ENCODE results near the gene KPNA6. TPM values are rescaled to one million over a fixed set of nuclear protein-coding genes. Genes with fewer than 3 reads are reported as not detected.

KPNA6 gene
- 70.7 and 73.0 TPM in 2 replicates for total RNA-seq

DNA sequence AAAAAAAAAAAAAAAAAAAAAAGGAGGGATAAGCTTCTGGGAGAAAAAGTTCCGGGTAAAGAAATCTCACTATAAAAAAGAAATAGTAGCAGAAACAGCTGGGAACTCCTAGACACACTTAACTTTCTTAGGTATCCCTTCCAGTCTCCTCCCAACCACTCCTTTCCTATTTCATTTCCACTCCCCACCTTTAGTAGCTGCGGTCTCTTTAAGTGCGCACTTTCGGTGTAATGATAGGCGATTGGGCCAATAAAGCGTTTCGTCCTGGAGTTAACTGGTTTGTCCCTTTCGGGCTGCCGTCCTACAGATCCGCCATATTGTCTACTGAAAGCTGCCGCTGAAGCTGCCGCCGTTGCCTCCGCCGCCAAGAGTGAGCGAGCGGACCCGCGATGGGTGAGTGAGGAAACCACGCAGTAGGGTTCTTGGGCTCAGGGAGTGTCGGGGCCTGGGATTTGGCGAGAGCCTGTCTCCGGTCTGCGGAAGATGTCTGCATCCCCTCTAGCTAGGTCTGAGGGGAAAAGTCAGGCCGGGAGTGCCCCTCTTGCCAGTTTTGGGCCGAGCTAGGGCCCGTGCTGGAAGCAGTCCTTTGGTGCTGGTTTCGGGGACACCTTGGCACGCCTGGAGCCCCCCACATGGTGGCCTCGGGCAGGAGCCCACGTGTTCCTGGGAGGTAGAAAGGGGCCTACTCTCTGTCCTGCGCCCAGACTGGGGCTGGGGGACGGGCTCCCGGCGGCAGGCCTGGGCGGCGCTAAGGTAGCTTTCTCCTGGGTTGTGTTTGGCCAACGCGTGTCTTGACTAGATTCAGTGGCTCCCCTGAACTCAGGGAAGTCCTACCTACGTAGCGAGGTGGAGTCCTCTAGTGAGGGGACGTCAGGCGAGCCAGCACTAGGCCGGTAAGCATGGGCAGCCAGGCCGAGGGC lies at the start of gene KPNA6:
KPNA6 (plus strand) TSS at position 315 of the 920 bp plus-strand sequence; CDS start at position 390, 75 bp downstream.

GRCh38 chr1:32072622-32073298 lies 35.1 kb upstream of the KPNA6 start, which contains the start of gene TMEM39B:
TSS of gene TMEM39B (plus strand) at chr1:32072939. CDS start at chr1:32073048, 109 bp downstream.

GRCh38 chr1:32179443-32180185 lies 71.8 kb downstream of the KPNA6 start, which contains the start of gene TXLNA:
TSS of gene TXLNA (plus strand) at chr1:32179675. CDS start at chr1:32180346, 671 bp downstream.

GRCh38 chr1:32200226-32201010 lies 92.6 kb downstream of the KPNA6 start, which contains the start of gene CCDC28B:
TSS of gene CCDC28B (plus strand) at chr1:32200595. CDS start at chr1:32201936, 1,341 bp downstream.

GRCh38 chr1:32205401-32206370 lies 97.8 kb downstream of the KPNA6 start, which contains the start of gene IQCC:
TSS of gene IQCC (plus strand) at chr1:32205671. CDS start at chr1:32205682, 11 bp downstream.

GRCh38 chr1:32208891-32209328 lies 101.1 kb downstream of the KPNA6 start, which contains the start of gene DCDC2B:
TSS of gene DCDC2B (plus strand) at chr1:32209089. CDS start at chr1:32209094, 5 bp downstream.

GRCh38 chr1:32221980-32222755 lies 114.3 kb downstream of the KPNA6 start, which contains the start of the genes EIF3I and TMEM234:
TSS of gene EIF3I (plus strand) at chr1:32222407. CDS start at chr1:32222442, 35 bp downstream.
TSS of gene TMEM234 (minus strand) at chr1:32222353. CDS start at chr1:32222322, 31 bp downstream.

Small RNA genes lying within 50 kb of the gene (small RNA-seq; reads per million reads assigned to genes)
- gene MIR5585, result not detected
- not detected for gene RF00017

Other genes starting within 250 kb of the KPNA6 start
- 967 and 989 TPM in 2 replicates for gene PTP4A2, start 169.7 kb upstream of the KPNA6 start, total RNA-seq
- gene KHDRBS1, start 94.2 kb upstream of the KPNA6 start, total RNA-seq, result 62.9 and 71.6 TPM in 2 replicates
- gene TMEM39B, start 35.1 kb upstream of the KPNA6 start, total RNA-seq, result 7.3 and 8.3 TPM in 2 replicates
- 126 and 129 TPM in 2 replicates for gene TXLNA, start 71.6 kb downstream of the KPNA6 start, total RNA-seq
- gene CCDC28B, start 92.5 kb downstream of the KPNA6 start, total RNA-seq, result 6.8 and 8.4 TPM in 2 replicates
- gene IQCC, start 97.6 kb downstream of the KPNA6 start, total RNA-seq, result 1.2 and 1.7 TPM in 2 replicates
- not detected in 2 replicates for gene DCDC2B, start 101.0 kb downstream of the KPNA6 start, total RNA-seq
- gene TMEM234, start 114.3 kb downstream of the KPNA6 start, total RNA-seq, result 19.5 and 23.3 TPM in 2 replicates
- gene EIF3I, start 114.4 kb downstream of the KPNA6 start, total RNA-seq, result 261 and 313 TPM in 2 replicates
- 1.8 and 3.0 TPM in 2 replicates for gene FAM167B, start 139.2 kb downstream of the KPNA6 start, total RNA-seq
- gene LCK, start 143.2 kb downstream of the KPNA6 start, total RNA-seq, result not detected in 2 replicates
- 62.3 and 64.8 TPM in 2 replicates for gene HDAC1, start 184.0 kb downstream of the KPNA6 start, total RNA-seq
- 10.1 and 10.2 TPM in 2 replicates for gene MARCKSL1, start 228.2 kb downstream of the KPNA6 start, total RNA-seq

Measured in articular chondrocyte of knee joint (primary cell).